Epithelial cell of prostate (primary cell): ENCODE measurements around the gene CLIP4.

Source experiments
- DNase-seq: peaks from one replicate; pipeline ENCODE4 v3.0.0-alpha.2; 2011; ENCODE audit warnings: low read depth, low spot score
- H3K27ac ChIP-seq: fragments of 450-650 bp; 2 replicates; pipeline ENCODE4 v1.5.1; 2017; ENCODE audit warnings: mild to moderate bottlenecking

CLIP4 gene

GRCh38 chr2:29129586-29130281, 14.5 kb downstream of the CLIP4 start:
- peak overlapping the region; percentile 90 for H3K27ac ChIP-seq
- DNase-seq = no peak

DNA sequence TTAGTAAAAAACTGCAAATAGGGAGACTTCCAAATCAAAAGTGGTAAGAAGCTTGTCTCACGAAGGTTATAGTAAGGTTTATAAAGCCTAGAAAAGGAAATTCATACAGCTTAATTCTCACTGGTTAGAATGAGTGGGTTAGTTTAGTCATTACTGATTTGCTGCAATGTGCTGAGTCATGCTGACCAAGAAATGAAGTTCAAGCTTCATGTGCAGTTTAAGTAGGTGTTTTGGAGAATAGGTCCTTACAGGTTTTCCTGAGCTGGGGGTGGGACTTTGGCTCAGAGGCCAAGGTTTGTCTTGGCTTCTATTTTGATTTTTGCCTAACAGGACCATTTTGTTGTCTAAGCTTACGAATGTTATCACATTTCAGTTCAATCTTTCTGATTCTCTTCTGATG, 15.1 kb downstream of the CLIP4 start:
- peak; percentile 57 for DNase-seq
- H3K27ac ChIP-seq = peak overlapping the region; percentile 90

GRCh38 chr2:29134933-29135332, 19.7 kb downstream of the CLIP4 start:
- DNase-seq = no peak
- H3K27ac ChIP-seq = no peak overlapping the region

DNA sequence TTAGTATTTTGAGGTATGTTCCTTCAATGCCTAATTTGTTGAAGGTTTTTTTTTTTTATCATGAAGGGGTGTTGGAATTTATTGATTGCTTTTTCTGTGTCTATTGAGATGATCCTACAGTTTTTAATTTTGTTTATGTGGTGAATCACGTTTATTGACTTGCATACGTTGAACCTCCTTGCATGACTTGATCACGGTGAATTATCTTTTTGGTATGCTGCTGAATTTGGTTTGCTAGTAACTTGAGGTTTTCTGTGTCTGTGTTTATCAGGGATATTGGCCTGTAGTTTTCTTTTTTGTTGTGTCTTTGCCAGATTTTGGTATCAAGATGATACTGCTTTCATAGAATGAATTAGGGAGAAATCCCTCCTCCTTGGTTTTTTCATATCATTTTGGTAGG, 23.9 kb downstream of the CLIP4 start:
- no peak for DNase-seq
- no peak overlapping the region for H3K27ac ChIP-seq

GRCh38 chr2:29139731-29140130, 24.5 kb downstream of the CLIP4 start:
- no peak for DNase-seq
- H3K27ac ChIP-seq = no peak overlapping the region

GRCh38 chr2:29143657-29144056, 28.4 kb downstream of the CLIP4 start:
- no peak for DNase-seq
- no peak overlapping the region for H3K27ac ChIP-seq

GRCh38 chr2:29146197-29146596, 31.0 kb downstream of the CLIP4 start:
- H3K27ac ChIP-seq = no peak overlapping the region
- no peak for DNase-seq

DNA sequence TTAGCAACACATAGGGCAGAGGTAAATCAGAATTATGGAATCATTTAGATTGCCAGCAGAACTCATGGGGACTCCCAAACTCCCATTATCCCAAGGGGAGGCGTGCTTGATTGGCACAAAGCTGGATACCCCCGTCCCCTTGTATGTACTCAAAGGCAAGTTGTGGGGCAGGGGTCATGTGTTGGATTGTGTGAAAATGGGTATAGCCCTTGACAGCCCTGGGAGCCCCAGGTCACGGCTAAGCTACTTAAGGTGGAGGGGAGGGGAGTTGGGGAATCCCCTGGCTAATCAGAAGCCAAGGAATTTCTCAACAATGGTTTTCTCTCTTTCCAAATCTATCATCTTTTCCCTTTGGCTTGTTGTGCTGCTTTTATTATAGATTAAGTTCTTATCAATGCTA, 32.7 kb downstream of the CLIP4 start:
- no peak overlapping the region for H3K27ac ChIP-seq
- DNase-seq = no peak

DNA sequence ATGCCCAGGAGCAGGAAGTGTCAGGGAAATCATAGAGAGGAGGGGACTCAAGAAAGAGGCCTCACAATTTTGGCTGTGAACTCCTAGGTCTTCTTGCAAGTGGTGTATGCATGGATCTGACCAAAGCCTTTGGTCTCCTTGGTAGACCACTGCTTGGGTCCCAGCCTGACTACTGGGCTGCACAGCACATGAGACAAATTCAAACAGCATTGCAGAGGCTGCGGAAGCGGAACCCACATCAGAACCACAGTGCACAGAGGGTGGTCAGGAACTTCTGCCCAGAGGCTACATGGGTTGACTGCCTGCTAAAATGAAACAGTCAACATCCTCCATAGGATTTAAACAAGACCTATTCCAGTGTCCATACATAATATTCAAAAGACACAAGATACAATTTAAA, 39.4 kb downstream of the CLIP4 start:
- no peak for DNase-seq
- no peak overlapping the region for H3K27ac ChIP-seq

GRCh38 chr2:29155578-29155977, 40.4 kb downstream of the CLIP4 start:
- no peak overlapping the region for H3K27ac ChIP-seq
- DNase-seq = no peak

GRCh38 chr2:29157131-29157530, 41.9 kb downstream of the CLIP4 start:
- no peak overlapping the region for H3K27ac ChIP-seq
- no peak for DNase-seq

DNA sequence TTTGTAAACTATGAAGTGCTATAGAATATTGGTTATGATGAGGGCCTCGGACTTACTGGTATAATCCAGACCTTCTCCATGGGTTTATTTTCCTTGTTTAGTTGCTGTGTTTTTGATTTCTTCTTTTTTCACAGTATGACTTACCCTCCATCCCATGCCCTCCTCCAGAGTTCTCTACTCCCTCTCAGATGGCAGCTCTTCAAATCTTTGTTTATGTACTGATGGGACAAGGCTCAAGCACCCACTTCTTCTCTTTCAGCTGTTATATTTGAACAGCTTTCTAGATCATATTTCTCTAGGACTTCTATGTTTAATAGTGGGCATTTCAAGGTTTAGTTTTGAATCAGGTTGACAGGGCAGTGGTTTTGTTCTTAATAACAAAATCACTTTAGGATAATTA, 43.9 kb downstream of the CLIP4 start:
- no peak for DNase-seq
- no peak overlapping the region for H3K27ac ChIP-seq

GRCh38 chr2:29160184-29160583, 45.0 kb downstream of the CLIP4 start:
- no peak for DNase-seq
- no peak overlapping the region for H3K27ac ChIP-seq

DNA sequence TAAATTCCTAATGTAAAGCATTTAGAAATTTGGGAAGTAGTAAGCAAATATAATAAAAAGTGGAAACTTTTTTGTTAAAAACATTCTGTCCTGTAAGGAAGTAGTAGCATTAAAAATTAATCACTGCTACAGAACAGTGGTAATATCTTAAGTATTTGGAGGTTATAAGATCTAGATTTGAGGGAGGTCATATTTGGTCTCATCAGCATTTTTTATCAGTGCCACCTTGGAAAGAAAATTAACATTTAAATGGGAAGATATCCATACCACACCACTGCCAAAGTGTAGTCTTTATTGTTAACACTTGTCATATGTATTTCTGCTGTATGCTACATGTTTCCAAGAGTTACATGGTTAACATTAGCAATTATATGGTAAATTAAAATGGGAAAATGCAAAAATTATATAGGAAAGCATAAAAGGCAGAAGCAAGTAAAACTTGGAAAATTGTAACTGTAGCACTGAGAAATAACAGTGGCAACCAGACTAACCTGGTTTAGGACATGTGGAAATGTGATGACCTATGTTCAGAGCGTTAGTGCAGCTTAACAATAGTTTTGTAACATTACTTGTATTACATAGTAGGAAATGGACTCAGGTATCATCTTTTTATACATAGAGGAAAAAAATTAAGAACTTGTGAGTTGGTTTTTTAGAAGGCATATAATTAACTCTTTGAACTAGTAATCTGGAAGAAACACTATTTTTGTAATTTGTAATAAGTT, 47.2 kb downstream of the CLIP4 start:
- DNase-seq = no peak
- no peak overlapping the region for H3K27ac ChIP-seq

DNA sequence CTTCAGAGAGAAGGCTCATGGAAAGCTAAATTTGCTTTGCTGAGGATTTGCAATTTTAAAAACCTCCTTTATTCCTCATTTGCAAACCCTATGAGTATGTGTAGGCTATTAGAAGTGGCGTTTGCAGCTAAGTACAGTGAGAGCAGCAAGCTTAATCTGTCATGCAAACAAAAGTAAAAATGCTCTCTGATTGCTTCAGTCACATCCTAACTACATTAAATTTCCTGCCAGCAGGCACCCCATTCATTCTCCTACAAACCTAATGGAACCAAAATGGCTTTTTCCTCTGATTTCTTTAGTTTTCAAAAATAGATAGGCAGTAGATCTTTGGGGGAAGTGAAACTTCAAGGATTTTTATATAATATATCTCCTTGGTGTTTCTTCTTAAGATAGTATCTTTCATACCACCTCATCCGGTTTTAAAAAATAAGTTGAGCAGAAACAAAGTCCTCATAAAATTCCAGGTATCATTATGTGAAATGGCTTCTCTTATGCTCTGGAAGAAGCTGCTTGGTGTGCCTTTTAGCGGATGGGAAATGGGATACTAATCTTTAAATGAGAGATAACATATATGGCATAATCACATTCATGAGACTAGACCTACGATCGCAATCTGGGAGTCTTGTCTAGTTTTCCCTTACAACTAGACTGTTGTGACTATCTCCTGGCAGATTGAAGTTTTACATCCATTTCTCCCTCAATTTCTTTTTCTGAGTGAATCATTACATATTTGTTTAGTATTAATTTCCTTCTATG, 49.1 kb downstream of the CLIP4 start:
- DNase-seq = no peak
- peak overlapping the region; percentile 47 for H3K27ac ChIP-seq

GRCh38 chr2:29165362-29166241, 50.4 kb downstream of the CLIP4 start:
- peak overlapping the region; percentile 47 for H3K27ac ChIP-seq
- DNase-seq = peak; percentile 55

GRCh38 chr2:29166242-29167039, 51.2 kb downstream of the CLIP4 start:
- DNase-seq = peak; percentile 26
- H3K27ac ChIP-seq = peak overlapping the region; percentile 47

DNA sequence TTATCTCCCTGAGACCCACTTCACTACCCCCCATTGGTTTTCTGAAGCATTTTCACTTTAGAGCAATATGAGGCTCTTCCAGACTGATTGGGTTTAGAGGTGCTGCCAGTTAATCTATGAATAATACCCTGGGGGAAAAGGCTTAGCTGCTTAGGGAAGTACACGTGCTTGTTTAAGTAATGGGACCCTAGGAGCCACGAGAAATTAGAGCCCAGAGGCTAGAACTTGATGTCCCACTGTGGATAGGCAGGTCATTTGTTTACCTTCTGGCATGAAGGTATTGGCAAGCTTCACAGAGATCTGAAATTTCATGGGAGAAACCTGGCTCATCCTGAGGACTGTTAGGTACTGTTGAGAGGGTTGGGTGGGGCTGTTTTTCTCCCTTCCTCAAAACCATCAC, 59.7 kb downstream of the CLIP4 start:
- DNase-seq = no peak
- H3K27ac ChIP-seq = no peak overlapping the region

DNA sequence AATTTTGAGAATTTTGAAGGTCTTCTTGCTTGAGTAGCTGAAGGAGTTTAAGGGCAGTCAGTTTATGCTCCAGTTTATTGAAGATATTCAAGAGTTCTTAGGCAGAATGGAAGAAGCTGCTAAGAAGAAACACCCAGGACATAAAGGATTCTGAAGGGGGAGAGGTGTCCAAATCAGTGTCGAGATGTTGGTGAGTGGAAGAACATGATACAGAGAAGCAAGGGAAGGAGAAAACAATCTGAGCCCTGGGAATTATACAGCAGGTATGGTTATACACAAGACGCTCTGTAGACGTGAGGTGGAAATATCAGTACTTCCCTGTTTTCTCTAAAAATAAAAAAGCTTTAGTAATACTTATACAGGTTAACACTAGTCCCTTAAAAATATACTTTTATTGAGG, 60.1 kb downstream of the CLIP4 start:
- no peak for DNase-seq
- no peak overlapping the region for H3K27ac ChIP-seq

- DNase-seq = no peak
- H3K27ac ChIP-seq = no peak overlapping the region
Measured at GRCh38 chr2:29182334-29182733, 67.1 kb downstream of the CLIP4 start.
